ENCODE measurements around the gene TOP2B. TPM values are rescaled to one million over a fixed set of nuclear protein-coding genes. Genes with fewer than 3 reads are reported as not detected.
A peak's percentile ranks its signal among the peaks of the same experiment; 100 is the strongest.

The TOP2B gene
- total RNA-seq, 2 experiments from 2014 or later: 114 TPM

- H3K36me3 Mint-ChIP-seq (ENCODE audit: low read depth): no peaks in the 10 kb centered on the region
- H3K4me1 Mint-ChIP-seq: no peaks in the 10 kb centered on the region
- H3K27me3 Mint-ChIP-seq: peaks cover 17% of the 10 kb centered on the region
- no peak for DNase-seq
- no peak overlapping the region for H3K4me3 Mint-ChIP-seq
- H3K27ac Mint-ChIP-seq: no peak overlapping the region
- POLR2A ChIA-PET: no interaction called here
- no peaks in the 10 kb centered on the region for H3K9me3 Mint-ChIP-seq
- CTCF ChIA-PET: no interaction called here
These were observed 22.1 kb upstream of the TOP2B start for GRCh38 chr3:25686766-25687165.

- Mint-ChIP-seq H3K27ac (no peak overlapping the region), H3K4me1 (no peaks in the 10 kb centered on the region), H3K9me3 (no peaks in the 10 kb centered on the region), H3K27me3 (peaks cover 9% of the 10 kb centered on the region), H3K36me3 (ENCODE audit: low read depth) (no peaks in the 10 kb centered on the region), H3K4me3 (no peak overlapping the region)
- CTCF ChIA-PET: no interaction called here
- POLR2A ChIA-PET: no interaction called here
- DNase-seq: no peak
These were observed 19.2 kb upstream of the TOP2B start for GRCh38 chr3:25683882-25684281.

- H3K9me3 Mint-ChIP-seq: no peaks in the 10 kb centered on the region
- H3K36me3 Mint-ChIP-seq (ENCODE audit: low read depth): no peaks in the 10 kb centered on the region
- no peak overlapping the region for H3K4me3 Mint-ChIP-seq
- CTCF ChIA-PET: no interaction called here
- H3K27ac Mint-ChIP-seq: no peak overlapping the region
- peaks cover 6% of the 10 kb centered on the region for H3K27me3 Mint-ChIP-seq
- DNase-seq: no peak
- POLR2A ChIA-PET: no interaction called here
- H3K4me1 Mint-ChIP-seq: no peaks in the 10 kb centered on the region
These were observed 18.7 kb upstream of the TOP2B start for GRCh38 chr3:25683410-25683809.

GRCh38 chr3:25679642-25680302 lies 15.1 kb upstream of the TOP2B start:
- DNase-seq: no peak
- Mint-ChIP-seq H3K27ac (no peak overlapping the region), H3K9me3 (no peaks in the 10 kb centered on the region), H3K36me3 (ENCODE audit: low read depth) (no peaks in the 10 kb centered on the region), H3K4me3 (no peak overlapping the region), H3K27me3 (peaks cover 5% of the 10 kb centered on the region), H3K4me1 (no peaks in the 10 kb centered on the region)
- ChIA-PET POLR2A (no interaction called here), CTCF (no interaction called here)

GRCh38 chr3:25679166-25679565 lies 14.5 kb upstream of the TOP2B start:
- POLR2A ChIA-PET: no interaction called here
- H3K4me1 Mint-ChIP-seq: no peaks in the 10 kb centered on the region
- no peaks in the 10 kb centered on the region for H3K9me3 Mint-ChIP-seq
- H3K36me3 Mint-ChIP-seq (ENCODE audit: low read depth): no peaks in the 10 kb centered on the region
- CTCF ChIA-PET: interaction anchor here (1.1 kb wide), 1 partner anchor 30 kb away, joined by 4 read pairs; no protein-coding TSS in a partner anchor
- H3K27me3 Mint-ChIP-seq: peaks cover 5% of the 10 kb centered on the region
- no peak for DNase-seq
- no peak overlapping the region for H3K27ac Mint-ChIP-seq
- no peak overlapping the region for H3K4me3 Mint-ChIP-seq

- DNase-seq: no peak
- H3K4me3 Mint-ChIP-seq: no peak overlapping the region
- CTCF ChIA-PET: interaction anchor here (1.1 kb wide), 1 partner anchor 29 kb away, joined by 4 read pairs; no protein-coding TSS in a partner anchor
- H3K4me1 Mint-ChIP-seq: no peaks in the 10 kb centered on the region
- no peaks in the 10 kb centered on the region for H3K9me3 Mint-ChIP-seq
- H3K36me3 Mint-ChIP-seq (ENCODE audit: low read depth): no peaks in the 10 kb centered on the region
- POLR2A ChIA-PET: no interaction called here
- H3K27me3 Mint-ChIP-seq: peaks cover 5% of the 10 kb centered on the region
- no peak overlapping the region for H3K27ac Mint-ChIP-seq
These were observed 13.9 kb upstream of the TOP2B start for GRCh38 chr3:25678581-25678980.

GRCh38 chr3:25677121-25677520 lies 12.4 kb upstream of the TOP2B start:
- H3K27me3 Mint-ChIP-seq: peaks cover 5% of the 10 kb centered on the region
- no peaks in the 10 kb centered on the region for H3K36me3 Mint-ChIP-seq (ENCODE audit: low read depth)
- ChIA-PET POLR2A (no interaction called here), CTCF (no interaction called here)
- DNase-seq: no peak
- H3K4me3 Mint-ChIP-seq: no peak overlapping the region
- no peak overlapping the region for H3K27ac Mint-ChIP-seq
- H3K9me3 Mint-ChIP-seq: no peaks in the 10 kb centered on the region
- no peaks in the 10 kb centered on the region for H3K4me1 Mint-ChIP-seq

GRCh38 chr3:25674670-25675069 lies 10.0 kb upstream of the TOP2B start:
- H3K9me3 Mint-ChIP-seq: no peaks in the 10 kb centered on the region
- CTCF ChIA-PET: no interaction called here
- H3K4me3 Mint-ChIP-seq: no peak overlapping the region
- H3K36me3 Mint-ChIP-seq (ENCODE audit: low read depth): no peaks in the 10 kb centered on the region
- no peak for DNase-seq
- H3K27me3 Mint-ChIP-seq: peaks cover 5% of the 10 kb centered on the region
- POLR2A ChIA-PET: no interaction called here
- no peaks in the 10 kb centered on the region for H3K4me1 Mint-ChIP-seq
- H3K27ac Mint-ChIP-seq: no peak overlapping the region

- DNase-seq: no peak
- H3K9me3 Mint-ChIP-seq: no peaks in the 10 kb centered on the region
- CTCF ChIA-PET: interaction anchor here (0.6 to 1.1 kb wide), 2 partner anchors 8 to 25 kb away, joined by 3 read pairs; no protein-coding TSS in a partner anchor
- no peak overlapping the region for H3K27ac Mint-ChIP-seq
- H3K4me3 Mint-ChIP-seq: no peak overlapping the region
- POLR2A ChIA-PET: interaction anchor here (1.0 kb wide), 1 partner anchor 10 kb away, joined by 3 read pairs; no protein-coding TSS in a partner anchor
- no peaks in the 10 kb centered on the region for H3K4me1 Mint-ChIP-seq
- H3K36me3 Mint-ChIP-seq (ENCODE audit: low read depth): no peaks in the 10 kb centered on the region
- H3K27me3 Mint-ChIP-seq: peaks cover 10% of the 10 kb centered on the region
These were observed 9.1 kb upstream of the TOP2B start for GRCh38 chr3:25673738-25674298.

- peaks cover 32% of the 10 kb centered on the region for H3K4me1 Mint-ChIP-seq
These were observed 891 bp upstream of the TOP2B start for GRCh38 chr3:25665315-25666280.

GRCh38 chr3:25663869-25664811 lies 567 bp downstream of the TOP2B start:
- Mint-ChIP-seq H3K36me3 (ENCODE audit: low read depth) (peaks cover 18% of the 10 kb centered on the region), H3K4me3 (peak overlapping the region; percentile 92), H3K9me3 (no peaks in the 10 kb centered on the region), H3K27ac (peak overlapping the region; percentile 95), H3K27me3 (peaks cover 3% of the 10 kb centered on the region), H3K4me1 (peaks cover 38% of the 10 kb centered on the region)
- DNase-seq: peak; percentile 54
- CTCF ChIA-PET: interaction anchor here (1.0 to 1.2 kb wide), 2 partner anchors 16 to 119 kb away, joined by 3 to 4 read pairs; partner anchors contain the start of gene NGLY1
- POLR2A ChIA-PET: interaction anchor here (1.0 to 1.5 kb wide), 4 partner anchors 9 to 125 kb away, joined by 3 to 8 read pairs (median 3); partner anchors contain the start of gene NGLY1

More at GRCh38 chr3:25665315-25666280, 891 bp upstream of the TOP2B start:
- ChIA-PET POLR2A (interaction anchor here (1.1 to 1.7 kb wide), 3 partner anchors 117 to 124 kb away, joined by 3 to 11 read pairs (median 9); partner anchors contain the start of genes NGLY1 and OXSM), CTCF (interaction anchor here (1.3 kb wide), 1 partner anchor 17 kb away, joined by 3 read pairs; no protein-coding TSS in a partner anchor)
- no peak for DNase-seq
- Mint-ChIP-seq H3K9me3 (no peaks in the 10 kb centered on the region), H3K27me3 (peaks cover 5% of the 10 kb centered on the region), H3K4me3 (peak overlapping the region; percentile 89), H3K27ac (peak overlapping the region; percentile 95), H3K36me3 (ENCODE audit: low read depth) (peaks cover 14% of the 10 kb centered on the region)

- H3K36me3 Mint-ChIP-seq (ENCODE audit: low read depth): peaks cover 18% of the 10 kb centered on the region
- POLR2A ChIA-PET: interaction anchor here (1.0 to 1.5 kb wide), 4 partner anchors 10 to 126 kb away, joined by 3 to 8 read pairs (median 3); partner anchors contain the start of gene NGLY1
- no peaks in the 10 kb centered on the region for H3K9me3 Mint-ChIP-seq
- H3K27me3 Mint-ChIP-seq: no peaks in the 10 kb centered on the region
- peak overlapping the region; percentile 90 for H3K27ac Mint-ChIP-seq
- DNase-seq: peak; percentile 32
- CTCF ChIA-PET: interaction anchor here (1.0 to 1.2 kb wide), 2 partner anchors 15 to 120 kb away, joined by 3 to 4 read pairs; partner anchors contain the start of gene NGLY1
- H3K4me3 Mint-ChIP-seq: peak overlapping the region; percentile 92
- H3K4me1 Mint-ChIP-seq: peaks cover 41% of the 10 kb centered on the region
These were observed 1.3 kb downstream of the TOP2B start for GRCh38 chr3:25663347-25663868.

Measured in activated CD4-positive, alpha-beta memory T cell treated with anti-CD3 and anti-CD28 coated beads, Interleukin-2, amount 10 ng/mL, durations not matched to agents 7 days and 5 days (primary cell).